Panc1 (cell line): ENCODE results near the gene EVC. TPM values are rescaled to one million over a fixed set of nuclear protein-coding genes. Genes with fewer than 3 reads are reported as not detected.

Source experiments
- ATAC-seq: fragments of 200-7000 bp; cut with Tn5 transposase; 2 replicates; pipeline ENCODE4 v1.9.1; 2020; ENCODE audit warnings: mild to moderate bottlenecking, moderate library complexity
- BruUV-seq: library from RNA; stranded (reverse); fragments of 400-500 nt; replicated peaks from 2 replicates; lab custom pipeline; 2021; lab: Mats Ljungman, UMichigan
- CTCF ChIA-PET: fragments of 300-600 bp; sonication (Branson Sonifier 250); formaldehyde crosslinking; loops from one replicate; lab custom pipeline; 2022; ENCODE audit warnings: antibody characterized with exemption; lab: Charles Lee
- POLR2A ChIA-PET: fragments of 300-600 bp; sonication (Branson Sonifier 250); formaldehyde crosslinking; loops from one replicate; lab custom pipeline; 2022; ENCODE audit warnings: antibody characterized with exemption; lab: Charles Lee
- DNase-seq: peaks from one replicate; pipeline ENCODE4 v3.0.0-alpha.2; 2010; ENCODE audit warnings: low read depth, low spot score
- H3K27ac ChIP-seq: 2 replicates; pipeline ENCODE4 v1.5.1; 2011; ENCODE audit warnings: mild to moderate bottlenecking, low read length, inconsistent platforms
- H3K27me3 ChIP-seq: fragments of 200-500 bp; sonication (Bioruptor generic); 2 replicates; pipeline ENCODE4 v1.6.0; 2014; ENCODE audit warnings: low read length, inconsistent platforms; ENCODE audit not compliant: control insufficient read depth, insufficient read depth
- H3K36me3 ChIP-seq: fragments of 200-500 bp; sonication (Bioruptor generic); 2 replicates; pipeline ENCODE4 v1.5.1; 2014; ENCODE audit warnings: inconsistent platforms, mild to moderate bottlenecking, low read length, moderate library complexity; ENCODE audit not compliant: control insufficient read depth, insufficient read depth
- H3K4me1 ChIP-seq: 2 replicates; pipeline ENCODE4 v1.5.1; 2011; ENCODE audit warnings: inconsistent platforms, mild to moderate bottlenecking, low read length, moderate library complexity; ENCODE audit not compliant: control insufficient read depth, insufficient read depth
- H3K4me3 ChIP-seq, 2 experiments: 2 replicates each; pipeline ENCODE4 v1.5.1; 2011 to 2012; ENCODE audit warnings: low read depth in 2 of 2, low read length in 2 of 2, mild to moderate bottlenecking in 2 of 2, inconsistent platforms in 1 of 2, moderate library complexity in 1 of 2
- H3K9me3 ChIP-seq: fragments of 200-500 bp; sonication (Bioruptor generic); 2 replicates; pipeline ENCODE4 v1.5.1; 2014; ENCODE audit warnings: low read depth, mild to moderate bottlenecking, inconsistent platforms, low read length, moderate library complexity; ENCODE audit not compliant: control insufficient read depth, insufficient read depth
- CTCF ChIP-seq: fragments of 450-650 bp; IDR thresholded peaks from 2 replicates; pipeline ENCODE4 v1.5.1; 2017; ENCODE audit warnings: mild to moderate bottlenecking
- POLR2AphosphoS5 ChIP-seq: IDR thresholded peaks from 2 replicates; pipeline ENCODE4 v1.6.1; 2012; ENCODE audit warnings: mild to moderate bottlenecking, low read depth, low read length, moderate library complexity
- REST ChIP-seq, 2 experiments: IDR thresholded peaks; 2 replicates each; pipeline ENCODE4 v1.6.1; 2011 to 2012; ENCODE audit warnings: low read depth in 2 of 2, control low read depth in 1 of 2, low read length in 1 of 2, mild to moderate bottlenecking in 1 of 2, moderate library complexity in 1 of 2; ENCODE audit not compliant: insufficient read depth in 1 of 2
- SIN3A ChIP-seq: IDR thresholded peaks from 2 replicates; pipeline ENCODE4 v1.6.1; 2012; ENCODE audit warnings: low read depth, mild to moderate bottlenecking, low read length, moderate library complexity, borderline replicate concordance; ENCODE audit not compliant: insufficient read depth
- TCF7L2 ChIP-seq: IDR thresholded peaks from 2 replicates; pipeline ENCODE4 v1.6.1; 2011; ENCODE audit warnings: mild to moderate bottlenecking, low read depth, low read length, inconsistent platforms
- in situ Hi-C: cut with HindIII; loops from 2 replicates; pipeline ENCODE4 v1.10.0; 2016; ENCODE audit warnings: low sequenced_read_pairs, low pct_unique_long_range_greater_than_20kb
- intact Hi-C: fragments of 100-400 bp; cut with micrococcal nuclease; formaldehyde crosslinking; loops from one replicate; pipeline ENCODE4 v1.10.0; 2022; ENCODE audit not compliant: unreplicated experiment
- total RNA-seq: library from RNA; stranded (reverse); gene quantifications from one replicate; pipeline ENCODE4 v1.2.1, GENCODE V29; 2021; ENCODE audit not compliant: unreplicated experiment

Gene EVC
- total RNA-seq, 1 experiment from 2014 or later: 12.1 TPM

GRCh38 chr4:5662555-5662954 is 48.4 kb upstream of the EVC start:
- no peak overlapping the region for H3K4me3 ChIP-seq
- intact Hi-C loops: no loop called here
- no peak for TF ChIP-seq POLR2AphosphoS5
- no peak for TF ChIP-seq SIN3A
- no peak for TF ChIP-seq REST (IDR thresholded peaks at IDR 0.05; ENCODE audit: insufficient read depth in 1 of 2, low read depth in 2 of 2, low read length in 1 of 2)
- no peak for TF ChIP-seq TCF7L2
- TF ChIP-seq CTCF: no peak
- CTCF ChIA-PET: no interaction called here
- H3K36me3 ChIP-seq: no peaks in the 10 kb centered on the region
- 0 out of 2 replicates have a peak, but pooled peaks cover 2% of the 10 kb centered on the region for H3K27me3 ChIP-seq
- ATAC-seq (no peak), DNase-seq (no peak)
- no TSS peak for BruUV-seq
- H3K4me1 ChIP-seq: no peaks in the 10 kb centered on the region
- in situ Hi-C loops: no loop called here
- H3K27ac ChIP-seq: no peak overlapping the region
- no peaks in the 10 kb centered on the region for H3K9me3 ChIP-seq
- POLR2A ChIA-PET: no interaction called here

- no TSS peak for BruUV-seq
Observed at GRCh38 chr4:5664778-5665177, 46.2 kb upstream of the EVC start.

More at GRCh38 chr4:5664778-5665177, 46.2 kb upstream of the EVC start:
- Histone ChIP-seq H3K9me3 (no peaks in the 10 kb centered on the region), H3K4me3 (no peak overlapping the region), H3K27ac (no peak overlapping the region), H3K27me3 (0 out of 2 replicates have a peak, but pooled peaks cover 2% of the 10 kb centered on the region), H3K36me3 (no peaks in the 10 kb centered on the region), H3K4me1 (no peaks in the 10 kb centered on the region)
- CTCF ChIA-PET: no interaction called here
- DNase-seq (no peak), ATAC-seq (no peak)
- TF ChIP-seq REST (IDR thresholded peaks at IDR 0.05; ENCODE audit: insufficient read depth in 1 of 2, low read depth in 2 of 2, low read length in 1 of 2) (no peak), CTCF (no peak), TCF7L2 (no peak)
- intact Hi-C loops: no loop called here
- POLR2A ChIA-PET: no interaction called here
- in situ Hi-C loops: no loop called here
